ENCODE data around the gene LRRC4C.

Gene LRRC4C

DNA sequence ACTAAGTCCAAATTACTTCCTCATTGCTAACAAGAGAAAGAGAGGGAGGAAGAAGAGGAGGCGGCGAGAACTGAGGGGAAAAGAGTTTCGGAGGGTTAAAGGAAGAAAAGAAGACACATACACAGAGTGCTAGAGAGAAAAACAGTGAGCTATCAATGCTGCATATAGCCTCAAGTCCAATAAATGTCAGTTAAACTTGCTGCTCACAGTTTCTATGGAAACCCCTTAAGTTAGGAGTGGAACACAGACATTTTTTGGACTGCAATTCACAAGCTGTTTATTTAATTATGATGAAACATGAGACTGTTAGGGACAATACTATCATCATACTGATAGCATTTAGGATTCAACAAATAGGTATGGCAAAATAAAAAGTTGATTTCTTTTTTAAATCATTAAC is 1320.4 kb downstream of the LRRC4C start:
- TF ChIP-seq POLR2A (IDR thresholded peaks at IDR 0.05; ENCODE audit: low read length) = no peak
- DNase-seq = no peak

DNA sequence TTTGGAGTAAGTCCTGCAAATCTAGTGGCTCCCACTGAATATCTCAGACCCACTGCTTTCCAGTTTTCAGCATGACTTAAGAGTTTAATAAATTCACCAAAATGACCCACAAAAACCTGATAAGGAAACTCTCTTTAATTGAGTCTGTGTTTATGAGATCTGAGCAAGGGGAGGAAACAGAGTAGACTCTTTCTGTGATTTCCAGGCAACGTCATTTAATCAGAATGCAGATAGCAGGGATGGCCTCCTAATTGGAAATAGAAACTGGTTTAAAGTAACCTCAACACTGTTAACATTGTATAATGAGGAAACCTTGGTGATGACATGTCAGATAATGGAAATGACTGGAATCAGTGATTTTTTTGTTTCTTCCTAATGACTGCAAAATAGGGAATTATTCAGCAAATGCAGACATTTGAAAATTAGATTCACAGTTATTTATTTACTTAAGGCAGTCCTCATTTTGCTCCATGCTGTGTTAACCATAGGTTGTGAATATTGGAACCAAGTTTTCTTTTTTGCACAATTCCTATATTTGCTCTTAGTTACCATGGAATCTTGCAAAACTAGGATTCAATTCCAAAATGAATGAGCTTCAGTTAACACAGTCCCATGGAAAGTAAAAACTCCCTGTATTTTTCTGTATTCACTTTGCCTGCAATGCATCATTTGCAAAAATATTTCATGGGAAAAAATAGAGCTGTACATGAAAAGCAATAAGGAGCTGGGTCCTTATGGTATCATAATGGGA is 1324.5 kb downstream of the LRRC4C start:
- no peak for DNase-seq
- TF ChIP-seq GATA1 (IDR thresholded peaks at IDR 0.05; ENCODE audit: low read depth, low read length) (no peak), POLR2A (IDR thresholded peaks at IDR 0.05; ENCODE audit: low read length) (no peak)

DNA sequence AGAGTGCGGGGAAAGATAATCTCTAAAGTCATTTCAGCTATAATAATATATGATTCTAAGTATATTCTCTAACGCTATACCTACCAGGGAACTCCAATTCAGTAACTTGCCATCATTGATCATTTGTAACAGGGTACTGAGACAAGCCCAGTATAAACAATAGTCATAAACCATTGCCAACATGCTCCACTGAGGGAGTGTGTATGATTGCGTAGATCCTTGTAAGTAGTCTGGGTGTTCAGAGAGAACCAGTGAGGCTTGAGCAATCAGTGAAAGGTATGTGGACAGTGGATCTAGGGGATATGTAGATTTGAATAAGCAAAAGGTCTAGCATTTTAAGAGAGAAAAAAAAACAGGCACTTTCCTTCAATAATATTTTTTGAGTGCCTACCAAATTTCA is 1326.0 kb downstream of the LRRC4C start:
- TF ChIP-seq POLR2A (IDR thresholded peaks at IDR 0.05; ENCODE audit: low read length) = no peak
- no peak for TF ChIP-seq GATA1 (IDR thresholded peaks at IDR 0.05; ENCODE audit: low read depth, low read length)
- DNase-seq = no peak

DNA sequence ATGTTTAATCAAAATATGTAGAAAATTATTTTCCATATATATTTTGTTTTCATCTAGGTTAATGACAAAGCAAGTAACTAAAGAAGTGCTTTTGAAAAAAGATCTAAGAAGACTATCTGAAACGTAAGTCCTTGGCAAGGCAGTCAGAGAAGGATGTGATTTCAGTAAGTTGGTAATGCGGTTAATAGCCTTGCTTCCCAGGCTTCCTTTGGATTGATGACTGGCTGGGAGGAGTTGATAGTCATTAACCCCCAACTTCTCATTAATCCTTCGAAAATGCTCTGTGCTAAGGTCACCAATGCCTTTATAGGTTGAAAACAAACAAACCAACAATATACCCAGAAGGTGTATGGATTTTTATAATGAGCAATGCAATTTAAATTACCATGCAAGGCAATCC is 1326.5 kb downstream of the LRRC4C start:
- no peak for TF ChIP-seq POLR2A (IDR thresholded peaks at IDR 0.05; ENCODE audit: low read length)
- no peak for TF ChIP-seq GATA1 (IDR thresholded peaks at IDR 0.05; ENCODE audit: low read depth, low read length)
- no peak for DNase-seq

DNA sequence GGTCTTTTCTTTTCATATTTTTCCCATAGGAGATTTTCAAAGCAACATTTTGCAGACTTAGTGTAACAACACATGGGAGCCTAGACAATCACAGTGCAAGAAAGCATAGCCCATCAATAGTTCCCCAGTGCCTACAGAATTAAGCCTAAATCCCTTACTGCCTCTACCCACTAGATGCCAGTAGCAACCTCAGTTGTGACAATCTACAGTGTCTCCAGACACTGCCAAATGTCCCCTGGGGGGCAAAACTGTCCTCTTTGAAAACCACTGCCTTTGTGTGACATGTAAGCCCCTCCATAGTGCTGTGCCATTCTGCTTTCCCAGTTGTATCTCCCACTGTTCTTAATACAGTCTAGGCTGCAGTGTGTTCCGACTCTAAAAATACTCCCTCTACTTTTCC is 1329.0 kb downstream of the LRRC4C start:
- TF ChIP-seq GATA1 (IDR thresholded peaks at IDR 0.05; ENCODE audit: low read depth, low read length) = no peak
- no peak for TF ChIP-seq POLR2A (IDR thresholded peaks at IDR 0.05; ENCODE audit: low read length)
- no peak for DNase-seq

DNA sequence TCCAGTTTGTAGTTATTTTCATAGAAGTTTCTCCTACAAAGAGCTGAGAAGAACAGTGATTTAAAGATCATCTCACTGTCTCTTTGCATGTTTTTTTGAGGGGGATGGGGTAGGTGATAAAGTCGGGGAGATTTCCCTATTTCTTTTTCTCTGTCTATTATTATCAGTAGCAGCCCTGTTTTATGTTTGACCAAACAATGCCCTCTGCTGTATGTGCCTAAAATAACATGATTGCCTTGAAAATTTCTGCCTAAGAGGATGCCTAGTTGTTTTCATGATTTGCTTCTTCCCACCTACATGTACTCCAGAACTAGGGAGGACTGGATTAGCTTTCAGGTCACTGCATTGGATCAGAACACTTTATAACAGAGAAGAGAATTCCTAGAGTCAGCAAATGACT is 1330.2 kb downstream of the LRRC4C start:
- no peak for TF ChIP-seq POLR2A (IDR thresholded peaks at IDR 0.05; ENCODE audit: low read length)
- TF ChIP-seq GATA1 (IDR thresholded peaks at IDR 0.05; ENCODE audit: low read depth, low read length) = no peak
- DNase-seq = peak; percentile 0

DNA sequence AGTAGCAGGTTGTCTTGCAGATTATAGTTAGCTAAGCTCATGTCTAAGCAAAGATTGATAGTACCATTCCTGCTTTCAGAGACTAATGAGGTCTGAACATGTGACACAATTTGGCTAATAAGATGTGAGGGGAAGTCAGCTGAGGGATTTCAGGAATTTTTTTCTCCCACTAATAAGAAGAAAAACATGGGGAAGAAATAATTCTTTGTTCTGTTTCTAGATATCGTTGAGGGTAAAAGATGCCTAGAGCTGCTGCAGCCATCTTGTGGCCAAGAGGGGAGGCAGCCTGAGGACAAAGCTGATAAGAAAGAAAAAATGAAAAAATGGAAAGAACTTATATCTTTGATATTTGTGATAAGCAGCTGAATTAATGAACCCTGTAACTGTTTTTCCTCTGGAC is 1334.4 kb downstream of the LRRC4C start:
- no peak for TF ChIP-seq POLR2A (IDR thresholded peaks at IDR 0.05; ENCODE audit: low read length)
- TF ChIP-seq GATA1 (IDR thresholded peaks at IDR 0.05; ENCODE audit: low read depth, low read length) = no peak
- DNase-seq = no peak

DNA sequence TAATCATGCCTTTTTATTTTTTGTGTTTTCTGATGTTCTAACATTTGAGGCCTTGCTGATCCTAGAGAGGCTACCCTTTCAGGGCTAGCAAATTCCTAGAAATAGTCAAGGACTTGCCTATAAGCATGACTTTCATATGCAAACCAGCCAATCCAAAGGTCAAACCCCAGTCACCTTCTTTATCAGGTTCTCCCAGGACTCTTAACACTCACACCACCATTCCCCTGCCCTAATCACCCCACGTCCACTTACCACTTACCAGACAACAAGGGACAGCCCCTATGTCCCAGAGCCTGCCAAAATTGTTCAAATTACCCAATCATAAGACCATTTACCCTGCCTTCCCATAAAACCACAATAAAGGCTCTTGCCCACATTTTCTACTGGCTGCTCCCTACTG is 1339.8 kb downstream of the LRRC4C start:
- DNase-seq = peak; percentile 42 to 69
- TF ChIP-seq GATA1 (IDR thresholded peaks at IDR 0.05; ENCODE audit: low read depth, low read length) (no peak), POLR2A (IDR thresholded peaks at IDR 0.05; ENCODE audit: low read length) (no peak)

DNA sequence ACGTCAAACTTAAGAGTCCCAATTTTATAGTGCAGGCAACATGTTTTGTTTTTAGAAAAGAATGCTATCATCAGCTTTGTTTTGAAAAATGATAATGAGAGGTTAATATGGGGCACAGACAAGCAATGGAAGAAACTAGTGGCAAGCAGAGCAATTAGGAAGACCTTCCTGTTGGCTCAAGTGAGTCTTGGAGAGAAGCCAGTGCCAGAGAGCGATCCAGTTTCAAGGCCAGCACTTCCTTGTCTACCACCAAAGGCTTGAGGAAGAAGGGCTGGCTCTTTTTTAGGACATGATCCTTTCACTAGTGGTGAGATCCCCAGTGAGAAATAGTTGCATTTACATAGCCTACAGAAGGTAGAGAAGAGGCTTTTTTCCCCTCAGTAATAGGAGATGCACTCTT is 1340.7 kb downstream of the LRRC4C start:
- no peak for DNase-seq
- TF ChIP-seq GATA1 (IDR thresholded peaks at IDR 0.05; ENCODE audit: low read depth, low read length) (no peak), POLR2A (IDR thresholded peaks at IDR 0.05; ENCODE audit: low read length) (no peak)

DNA sequence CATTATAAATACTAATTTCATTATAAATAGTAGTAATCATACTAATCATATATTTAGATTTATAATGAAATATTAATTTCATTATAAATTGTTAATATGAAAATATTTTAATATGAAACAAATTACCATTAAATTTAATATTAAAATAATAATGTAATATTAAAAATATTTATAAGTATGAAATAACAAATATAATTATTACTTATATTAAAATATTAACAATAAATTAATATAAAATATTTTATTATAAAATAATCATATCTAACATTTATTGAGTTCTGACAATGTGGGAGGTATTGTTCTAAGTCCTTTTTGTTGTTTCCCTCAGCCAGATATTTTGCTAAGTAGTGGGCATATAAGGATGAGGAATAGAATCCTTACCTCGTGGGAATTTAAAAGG is 1341.4 kb downstream of the LRRC4C start:
- TF ChIP-seq GATA1 (IDR thresholded peaks at IDR 0.05; ENCODE audit: low read depth, low read length) (no peak), POLR2A (IDR thresholded peaks at IDR 0.05; ENCODE audit: low read length) (no peak)
- no peak for DNase-seq

DNA sequence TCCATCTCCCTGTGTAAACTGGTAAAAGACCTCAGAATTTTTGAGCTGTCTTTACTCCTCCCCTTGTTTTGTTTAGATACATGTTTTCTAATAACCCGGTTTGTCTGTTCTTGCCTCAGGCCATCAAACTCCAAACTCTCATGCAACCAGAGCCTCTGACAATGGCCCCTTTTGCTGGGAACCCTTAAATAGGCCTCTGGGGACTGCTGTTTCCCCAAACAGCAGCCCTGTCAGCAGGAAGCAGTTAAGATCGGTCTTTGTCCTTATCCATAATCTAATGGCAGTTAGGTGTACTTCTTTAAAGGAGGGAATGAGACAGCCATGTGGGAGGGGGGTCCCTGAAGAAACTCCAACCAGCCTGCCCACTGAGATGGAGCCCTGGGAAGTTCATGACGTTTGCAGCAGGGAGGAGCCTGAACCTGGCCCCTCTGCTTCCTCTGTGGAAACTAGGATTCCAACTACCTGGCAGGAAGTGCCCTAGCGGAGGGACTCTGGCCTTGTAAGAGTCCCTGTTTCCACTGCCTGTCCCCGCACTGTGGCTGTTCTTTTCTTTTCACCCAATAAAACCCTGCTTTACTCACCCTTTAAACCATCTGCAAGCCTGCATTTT is 1354.4 kb downstream of the LRRC4C start:
- no peak for TF ChIP-seq POLR2A (IDR thresholded peaks at IDR 0.05; ENCODE audit: low read length)
- no peak for TF ChIP-seq GATA1 (IDR thresholded peaks at IDR 0.05; ENCODE audit: low read depth, low read length)
- DNase-seq = no peak

DNA sequence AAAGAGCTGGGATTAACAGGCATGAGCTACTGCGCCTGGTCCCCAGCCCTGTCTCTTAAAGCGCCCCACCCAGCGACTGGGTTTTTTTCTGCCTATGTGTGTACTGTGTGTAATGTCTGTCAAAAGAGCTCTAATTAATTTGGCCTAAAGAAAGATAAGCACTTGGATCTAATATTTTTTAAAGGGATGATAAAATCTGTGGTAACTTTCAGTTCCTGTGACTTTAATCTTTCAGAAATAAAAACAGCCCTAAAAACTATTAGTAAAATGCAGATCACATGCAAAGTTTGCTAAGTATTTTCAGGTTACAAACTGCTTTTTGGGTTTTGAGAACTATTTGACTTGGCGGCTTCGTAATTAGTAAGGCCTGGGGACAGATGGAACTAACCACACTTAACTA is 1358.7 kb downstream of the LRRC4C start:
- TF ChIP-seq GATA1 (IDR thresholded peaks at IDR 0.05; ENCODE audit: low read depth, low read length) (no peak), POLR2A (IDR thresholded peaks at IDR 0.05; ENCODE audit: low read length) (no peak)
- DNase-seq = no peak

DNA sequence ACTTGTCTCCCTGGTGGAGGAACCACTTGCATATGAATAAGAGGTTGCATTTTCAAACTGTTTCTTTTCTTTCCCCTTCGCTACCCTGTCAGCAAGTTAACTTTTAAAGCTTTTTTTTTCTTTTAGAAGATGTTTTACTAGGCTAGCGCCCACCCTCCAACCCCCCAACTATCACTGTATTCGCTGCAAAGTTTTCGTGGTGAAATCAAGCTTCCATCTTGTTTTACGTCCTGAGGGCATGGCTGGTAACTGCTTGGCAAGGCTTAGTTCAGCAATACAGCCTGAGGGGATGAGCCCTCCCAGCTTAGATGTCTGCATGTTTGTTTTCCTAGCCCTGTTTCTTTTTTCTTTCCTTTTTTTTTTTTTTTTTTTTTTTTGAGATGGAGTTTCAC is 1359.3 kb downstream of the LRRC4C start:
- no peak for TF ChIP-seq POLR2A (IDR thresholded peaks at IDR 0.05; ENCODE audit: low read length)
- no peak for TF ChIP-seq GATA1 (IDR thresholded peaks at IDR 0.05; ENCODE audit: low read depth, low read length)
- no peak for DNase-seq

DNA sequence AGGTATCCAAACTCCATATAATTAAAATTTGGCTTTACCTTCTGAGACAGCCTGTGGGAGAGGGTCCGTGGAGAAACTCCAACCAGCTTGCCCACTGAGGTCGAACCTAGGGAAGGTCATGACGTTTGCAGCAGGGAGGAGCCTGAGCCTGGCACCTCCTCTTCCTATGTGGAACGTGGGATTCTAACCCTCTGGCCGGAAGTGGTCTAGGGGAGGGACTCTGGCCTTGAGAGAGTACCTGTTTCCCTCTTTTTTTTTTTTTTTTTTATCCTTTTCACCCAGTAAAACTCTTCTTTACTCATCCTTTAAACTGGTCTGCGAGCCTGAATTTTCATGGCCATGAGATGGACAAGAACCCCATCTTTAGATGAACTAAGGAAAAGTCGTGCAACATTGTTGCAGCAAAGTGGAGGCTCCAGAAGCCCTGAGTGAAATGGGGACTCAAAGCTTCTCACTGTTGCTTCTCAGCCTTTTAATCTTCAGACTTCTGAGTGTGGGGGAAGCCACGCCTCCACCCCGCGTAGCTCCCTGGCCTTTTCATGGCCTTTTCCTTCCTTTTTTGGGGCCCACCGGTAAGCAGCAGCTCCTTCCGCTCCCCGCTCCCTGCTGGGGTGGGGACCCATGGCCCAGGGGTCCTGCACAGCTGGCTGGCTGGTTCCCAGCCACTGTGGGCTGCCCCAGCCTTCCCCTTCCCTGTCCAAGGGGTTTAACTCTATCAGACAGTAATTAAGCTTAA is 1359.9 kb downstream of the LRRC4C start:
- no peak for DNase-seq
- no peak for TF ChIP-seq POLR2A (IDR thresholded peaks at IDR 0.05; ENCODE audit: low read length)
- TF ChIP-seq GATA1 (IDR thresholded peaks at IDR 0.05; ENCODE audit: low read depth, low read length) = no peak

DNA sequence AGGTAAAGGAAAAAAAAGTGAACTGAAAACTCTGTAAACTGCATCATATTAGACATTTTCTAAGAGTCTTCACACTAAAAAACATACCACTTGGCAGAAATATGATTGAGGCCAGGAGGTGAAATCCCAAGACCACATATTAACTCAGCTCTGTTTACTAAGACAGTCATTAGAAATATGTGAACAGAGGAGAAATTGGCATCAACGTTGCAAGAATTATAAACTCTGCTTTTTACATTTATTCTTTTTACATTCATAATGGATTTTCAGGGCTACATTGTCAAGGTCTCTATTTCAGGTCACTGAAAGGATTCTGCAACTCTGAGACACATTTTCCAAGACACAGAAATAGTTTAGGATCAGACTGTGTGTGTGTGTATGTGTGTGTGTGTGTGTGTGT is 1364.0 kb downstream of the LRRC4C start:
- TF ChIP-seq GATA1 (IDR thresholded peaks at IDR 0.05; ENCODE audit: low read depth, low read length) (no peak), POLR2A (IDR thresholded peaks at IDR 0.05; ENCODE audit: low read length) (no peak)
- no peak for DNase-seq
